Stimulated activated CD4-positive, alpha-beta T cell treated with anti-CD3 and anti-CD28 coated beads, Interleukin-1b, Interleukin-23, amount 100 ng/mL, for 24 hours (primary cell): ENCODE measurements around the gene KRT82.

Experiments used
- DNase-seq, 4 experiments: peaks; one replicate each; pipeline ENCODE4 v3.0.0-alpha.2; 2020; ENCODE audit warnings: low read depth in 4 of 4, low spot score in 1 of 4

Gene KRT82

DNA sequence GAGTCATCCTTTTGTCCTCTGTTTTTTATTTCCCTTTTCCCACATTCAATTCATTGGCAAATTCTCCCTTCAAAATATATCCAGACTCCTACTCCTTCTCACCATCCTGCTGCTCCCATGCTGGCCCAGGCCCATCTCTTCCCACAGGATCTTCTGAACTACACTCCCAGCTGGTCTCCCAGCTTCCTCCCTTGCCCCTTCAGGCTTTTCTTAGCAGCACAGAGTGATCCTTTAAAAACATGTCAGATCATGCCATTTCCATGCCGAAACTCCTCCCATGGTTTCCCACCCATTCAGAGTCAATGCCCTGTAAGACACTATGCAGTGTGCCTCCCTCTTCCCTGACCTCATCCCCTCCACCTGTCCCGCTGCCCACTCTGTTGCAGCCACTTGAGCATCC is 18.3 kb downstream of the KRT82 start:
- DNase-seq = no peak

DNA sequence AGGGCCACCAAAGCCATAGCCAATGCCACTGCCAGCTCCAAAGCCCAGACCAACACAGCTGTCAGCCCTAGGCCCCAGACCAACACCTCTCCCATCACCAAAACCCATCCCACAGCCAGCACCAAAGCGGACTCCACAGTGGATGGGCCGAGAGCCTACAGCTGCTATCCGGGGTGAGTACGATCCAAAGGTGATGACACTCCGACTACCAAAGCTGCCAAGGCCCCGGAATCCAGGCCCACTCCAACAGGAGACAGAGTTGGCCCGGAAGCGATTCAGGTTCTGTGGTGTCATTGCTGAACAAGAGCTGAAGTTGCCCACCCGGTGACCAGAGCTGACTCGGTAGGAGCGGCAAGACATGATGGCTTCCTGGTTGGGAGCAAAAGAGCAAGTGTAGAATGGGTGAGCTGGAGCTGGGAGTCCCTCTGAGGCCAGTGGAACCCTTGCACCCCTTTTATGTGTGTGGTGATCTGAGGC is 20.9 kb downstream of the KRT82 start, which contains the start of gene KRT84:
KRT84 (minus strand) TSS at position 427 of the 477 bp plus-strand sequence; CDS start at position 360, 67 bp downstream.
- DNase-seq = no peak

DNA sequence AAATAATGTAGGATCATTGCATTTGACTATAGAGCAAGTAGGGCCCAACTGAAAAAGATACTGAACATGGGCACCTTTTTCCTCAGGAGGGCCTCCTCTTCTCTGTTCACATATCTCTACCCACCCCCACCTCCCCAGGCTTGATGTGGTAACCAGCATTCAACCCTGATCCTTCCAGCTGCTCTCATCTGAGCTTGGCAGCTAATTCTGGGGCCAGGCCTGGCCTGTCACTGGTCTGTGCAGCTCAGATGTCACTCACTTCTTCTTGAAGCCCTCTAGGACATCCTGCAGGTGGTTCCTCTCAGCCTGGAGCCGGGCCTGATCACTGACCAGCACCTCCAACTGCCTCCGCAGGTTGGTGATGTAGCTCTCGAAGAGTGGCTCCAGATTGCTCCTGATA is 22.8 kb downstream of the KRT82 start:
- DNase-seq = no peak

DNA sequence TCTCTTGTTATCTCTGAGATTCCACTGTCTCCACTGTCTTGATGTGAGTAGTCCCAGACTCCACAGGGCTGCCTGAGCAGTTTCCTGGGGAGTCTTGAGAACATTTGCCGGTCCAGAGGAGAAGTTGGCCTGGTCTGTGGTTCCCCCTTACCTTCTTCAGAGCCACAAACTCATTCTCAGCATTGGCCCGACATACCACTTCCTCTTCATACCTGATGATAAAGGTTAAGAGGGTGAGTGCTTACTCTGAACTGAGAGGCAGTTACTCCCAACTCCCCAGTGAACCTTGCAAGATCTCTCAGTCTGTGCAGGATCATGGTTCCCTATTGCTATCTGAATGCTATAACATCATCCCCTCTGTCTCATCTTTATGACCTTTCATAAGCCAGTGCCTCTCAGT is 23.3 kb downstream of the KRT82 start:
- no peak for DNase-seq

DNA sequence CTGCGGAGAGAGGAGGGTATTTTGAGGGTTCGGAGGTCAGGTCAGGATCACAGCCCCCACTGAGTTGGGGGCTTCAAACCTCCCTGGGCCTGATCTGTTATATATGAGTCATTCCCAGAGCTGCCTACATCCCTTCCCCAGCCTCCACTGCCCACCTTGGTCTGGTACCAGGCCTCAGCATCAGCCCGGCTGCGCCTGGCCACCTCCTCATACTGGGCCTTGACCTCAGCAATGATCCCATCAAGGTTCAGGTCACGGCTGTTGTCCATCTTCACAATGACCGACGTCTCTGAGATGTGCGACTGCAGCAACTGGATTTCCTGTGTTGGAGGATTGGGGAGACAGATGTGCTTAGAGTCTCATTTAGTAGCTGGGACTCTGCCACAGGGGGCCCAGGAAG is 24.9 kb downstream of the KRT82 start:
- no peak for DNase-seq

DNA sequence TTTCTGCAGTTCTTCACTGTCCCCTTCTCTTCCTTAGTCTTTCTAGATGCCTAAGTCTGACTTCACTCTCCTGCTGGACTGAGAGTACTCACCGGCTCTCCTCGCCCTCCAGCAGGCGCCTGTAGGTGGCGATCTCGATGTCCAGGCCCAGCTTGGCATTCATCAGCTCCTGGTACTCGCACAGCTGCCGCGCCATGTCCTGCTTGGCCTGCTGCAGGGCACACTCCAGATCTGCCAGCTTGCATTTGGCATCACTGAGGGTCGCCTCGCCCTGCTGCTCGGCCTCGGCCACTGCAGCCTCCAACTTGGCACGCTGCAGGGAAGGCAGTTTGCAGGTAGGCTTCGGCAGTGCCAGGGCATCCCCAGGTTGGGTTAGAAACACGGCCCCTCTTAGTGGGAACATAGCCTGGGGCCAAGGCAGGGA is 25.9 kb downstream of the KRT82 start:
- no peak for DNase-seq

DNA sequence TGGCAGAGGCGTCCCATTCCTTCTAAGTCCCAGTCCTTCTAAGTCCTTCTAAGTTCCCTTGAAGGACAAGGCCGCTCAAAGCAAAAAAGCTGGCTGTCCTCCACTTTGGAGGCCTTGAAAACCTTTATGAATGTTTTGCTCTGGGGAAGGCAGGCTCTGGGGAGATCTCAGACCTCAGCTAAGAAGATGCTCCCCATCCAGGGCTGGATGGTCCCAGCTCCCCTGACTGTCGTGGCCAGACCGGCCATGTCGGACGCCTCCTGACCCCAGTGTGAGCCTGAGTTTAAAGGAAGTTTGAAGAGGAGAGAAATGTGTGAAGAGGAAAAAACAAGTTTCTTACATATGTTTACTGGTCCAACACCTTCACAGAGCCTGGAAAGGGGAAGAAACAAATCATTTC is 26.6 kb downstream of the KRT82 start:
- no peak for DNase-seq

DNA sequence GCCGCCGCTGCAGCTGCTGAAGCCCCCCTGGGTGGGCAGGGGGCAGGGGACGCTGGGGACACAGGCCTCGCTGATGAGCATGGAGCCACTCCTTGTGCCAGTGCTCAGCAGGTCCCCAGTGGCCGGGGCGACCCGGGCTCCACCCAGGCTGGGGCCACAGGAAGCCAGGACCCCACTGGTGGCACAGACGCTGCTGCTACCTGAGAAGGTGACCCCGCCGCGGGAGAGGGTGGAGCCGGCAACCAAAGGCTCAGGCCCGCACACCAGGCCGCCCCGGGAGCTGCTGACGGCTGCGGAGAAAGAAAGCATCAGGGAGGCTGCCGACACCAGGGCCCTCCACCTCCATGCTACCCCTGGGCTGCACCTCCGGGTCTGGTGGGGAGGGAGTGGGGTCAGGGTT is 28.0 kb downstream of the KRT82 start:
- DNase-seq = no peak

DNA sequence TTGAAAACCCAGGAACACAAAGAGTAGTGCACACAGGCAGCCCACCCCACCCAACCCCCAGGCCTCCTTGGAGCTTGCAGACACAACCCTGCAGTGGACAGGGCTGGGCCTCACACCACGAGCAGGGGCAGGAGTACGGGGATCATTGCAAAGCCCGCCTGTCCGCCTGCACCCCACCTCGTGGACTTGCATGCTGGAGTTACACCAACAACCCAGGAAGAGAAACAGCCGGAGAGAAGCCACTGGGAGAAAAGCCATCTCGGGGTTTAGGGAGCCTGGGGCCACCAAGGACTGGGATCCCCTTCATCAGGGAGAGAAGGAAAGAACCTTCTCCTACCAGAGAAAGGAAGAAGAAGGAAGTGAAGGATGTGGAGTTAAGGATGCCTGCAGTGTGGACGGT is 28.9 kb downstream of the KRT82 start:
- no peak for DNase-seq

DNA sequence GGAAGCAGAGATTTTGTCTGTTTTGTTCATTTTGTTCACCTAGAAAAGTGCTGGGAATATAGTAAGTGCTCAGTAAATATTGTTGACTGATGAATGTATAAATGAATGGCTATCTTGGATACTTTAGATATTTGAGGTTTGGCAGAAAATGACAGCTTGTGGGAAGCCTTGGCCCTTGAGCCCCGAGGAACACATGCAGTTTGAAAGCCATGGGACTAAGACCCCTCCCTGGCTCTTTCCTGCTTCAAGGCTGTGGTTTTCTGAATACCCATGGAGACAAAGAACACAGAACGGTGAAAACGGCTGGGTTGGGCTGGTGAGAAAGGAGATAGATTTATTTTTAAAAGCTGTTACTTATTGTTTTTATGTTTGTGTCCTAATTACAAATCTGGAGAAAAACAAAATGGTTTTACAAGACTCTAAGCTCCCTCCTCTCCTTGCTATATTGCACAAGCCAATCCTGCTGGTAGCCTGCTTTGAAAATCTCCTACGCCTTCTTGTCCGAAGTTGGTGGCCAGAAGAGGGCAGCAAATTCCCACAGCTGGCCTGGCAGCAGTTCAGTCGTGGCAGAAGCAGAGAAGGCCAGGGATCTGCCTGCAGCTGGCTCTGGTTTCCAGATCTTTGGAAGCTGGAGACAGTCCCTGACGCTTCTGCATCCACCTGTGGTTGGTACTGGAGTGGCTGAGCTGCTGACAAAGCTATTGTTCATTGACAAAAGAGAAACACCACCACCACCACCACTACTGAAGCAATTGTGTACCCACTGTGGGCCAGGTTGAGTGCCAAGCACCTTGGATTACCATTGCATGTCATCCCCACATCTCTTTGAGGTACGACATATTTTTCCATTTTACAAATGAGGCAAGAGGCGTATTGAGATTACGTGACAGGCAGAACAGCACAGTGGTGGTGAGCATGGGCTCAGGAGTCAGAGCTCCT is 33.6 kb downstream of the KRT82 start:
- peak in 3 of 4 experiments; percentile 5 to 33 (median 14) for DNase-seq

DNA sequence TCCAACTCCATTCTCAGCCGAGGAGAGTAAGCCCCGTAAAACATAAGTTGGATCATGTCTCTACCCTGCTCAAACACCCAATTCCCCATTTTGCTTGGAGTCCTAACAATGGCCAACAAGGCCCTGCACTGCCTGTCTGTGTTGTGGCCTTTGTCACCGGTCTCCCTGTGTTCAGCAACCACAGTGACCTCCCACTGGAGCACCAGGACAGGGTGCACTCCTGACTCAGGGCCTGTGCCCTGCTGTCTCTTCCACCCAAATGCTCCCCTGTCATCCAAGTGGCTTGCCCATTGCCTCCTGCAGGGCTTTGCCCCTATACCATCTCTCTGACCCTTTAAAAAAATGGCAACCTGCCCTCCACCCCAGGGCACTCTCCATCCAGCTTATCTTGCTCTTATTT is 34.4 kb downstream of the KRT82 start:
- no peak for DNase-seq

DNA sequence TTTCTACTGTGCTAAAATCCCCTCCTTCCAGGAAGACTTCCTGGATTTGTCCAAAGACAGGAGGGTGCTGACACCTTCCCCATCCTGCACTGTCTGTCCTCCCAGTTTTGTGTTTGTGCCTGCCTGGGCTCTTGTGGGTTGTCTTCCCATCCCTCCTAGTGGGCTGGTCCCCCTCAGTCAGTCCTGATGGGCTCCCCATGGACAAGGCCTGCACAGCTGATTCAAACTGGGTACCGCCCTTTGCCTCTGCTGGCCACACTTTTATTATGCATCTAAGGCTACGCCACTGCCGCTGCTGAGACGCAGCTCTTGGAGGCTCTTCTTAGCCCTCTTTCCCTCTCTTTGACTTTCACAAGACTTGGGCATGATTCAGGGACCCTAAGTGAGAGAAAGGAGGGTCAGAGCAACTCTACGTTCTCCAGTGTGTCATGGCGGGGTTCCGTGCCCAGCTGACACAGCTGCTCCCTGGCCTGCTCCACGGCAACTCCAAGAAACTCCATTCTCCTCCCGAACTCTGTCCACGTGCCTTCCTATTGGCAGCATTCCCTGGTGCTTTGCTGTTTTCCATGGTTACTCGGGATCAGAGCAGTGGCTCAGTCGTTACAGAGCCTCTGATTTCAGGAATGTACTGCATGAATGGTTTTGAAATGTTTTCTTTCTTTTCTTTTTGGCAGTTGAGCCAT is 35.1 kb downstream of the KRT82 start:
- DNase-seq = no peak

DNA sequence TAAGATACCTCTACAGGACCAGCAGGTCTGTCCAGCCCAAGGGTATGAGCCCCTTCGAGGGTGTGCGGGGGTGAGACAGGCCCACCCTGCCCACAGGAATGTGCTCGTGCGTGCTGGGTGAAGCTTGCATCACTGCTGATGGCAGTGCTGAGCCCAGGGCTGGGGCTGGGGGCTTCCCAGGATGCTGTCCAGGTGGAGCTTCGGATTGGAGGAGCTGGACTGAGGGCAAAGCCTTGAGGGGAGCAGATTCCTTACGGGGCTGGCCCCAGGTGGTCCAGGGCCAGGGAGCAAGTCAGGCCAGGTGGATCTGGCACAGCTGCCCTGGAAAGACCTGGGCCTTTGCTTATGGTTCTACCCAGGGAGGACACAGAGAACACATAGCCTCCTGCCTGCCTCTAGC is 36.3 kb downstream of the KRT82 start:
- DNase-seq = no peak

DNA sequence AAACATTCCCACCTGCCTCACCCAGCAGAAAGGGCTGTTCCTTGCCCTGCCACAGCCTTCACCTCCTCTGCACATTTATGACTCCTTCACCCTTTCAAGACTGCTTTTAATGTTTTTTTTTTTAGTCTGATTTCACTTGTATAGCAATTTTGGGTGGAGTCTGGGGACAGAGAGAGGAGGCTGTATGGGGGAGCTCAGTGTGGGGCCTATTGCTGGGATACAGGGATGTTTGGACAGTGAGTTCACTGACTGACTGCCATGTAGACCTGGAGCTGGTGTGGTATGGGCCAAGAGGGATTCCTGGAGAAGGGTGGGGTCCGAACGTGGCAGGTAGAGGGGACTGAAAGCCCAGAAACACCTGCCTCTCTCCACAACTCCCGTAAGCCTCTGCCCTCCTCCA is 36.9 kb downstream of the KRT82 start:
- no peak for DNase-seq

DNA sequence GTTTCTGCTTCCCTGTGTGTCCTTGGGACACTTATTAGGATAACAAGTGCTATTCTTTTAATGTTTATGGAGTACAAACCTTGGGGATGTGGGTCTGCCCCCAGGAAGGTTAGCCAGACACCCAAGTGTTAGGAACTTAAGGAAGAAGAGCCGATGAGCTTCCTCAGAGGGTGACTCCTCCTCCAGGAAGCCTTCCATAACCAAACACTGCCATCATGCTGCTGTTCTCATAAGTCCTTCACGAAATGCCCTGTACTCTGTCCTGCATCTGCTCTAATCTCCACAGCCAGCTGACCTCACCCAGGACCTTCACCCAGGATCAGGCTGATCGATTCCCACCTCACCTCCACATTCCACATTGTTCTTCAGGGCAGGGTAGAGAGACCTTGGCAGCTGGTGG is 37.6 kb downstream of the KRT82 start:
- DNase-seq = no peak

DNA sequence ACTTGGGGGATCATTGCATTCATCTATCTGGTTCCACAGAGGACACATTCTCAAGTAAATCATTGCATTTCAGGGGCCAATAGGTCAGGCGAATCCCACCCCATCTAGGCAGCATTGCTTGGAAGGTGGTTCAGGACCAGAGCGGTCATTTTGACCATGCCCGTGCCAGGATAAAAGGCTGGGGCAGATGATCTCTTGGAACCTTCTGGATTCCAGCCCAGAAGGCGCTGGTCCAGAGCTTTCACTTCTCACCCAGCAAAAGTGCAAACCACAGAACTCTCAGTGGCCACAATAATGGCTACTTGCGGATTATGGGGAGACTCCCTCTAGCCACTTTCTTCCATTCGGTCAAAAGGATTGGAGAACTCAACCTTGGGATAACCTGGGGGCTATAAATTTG is 38.3 kb downstream of the KRT82 start:
- no peak for DNase-seq

DNA sequence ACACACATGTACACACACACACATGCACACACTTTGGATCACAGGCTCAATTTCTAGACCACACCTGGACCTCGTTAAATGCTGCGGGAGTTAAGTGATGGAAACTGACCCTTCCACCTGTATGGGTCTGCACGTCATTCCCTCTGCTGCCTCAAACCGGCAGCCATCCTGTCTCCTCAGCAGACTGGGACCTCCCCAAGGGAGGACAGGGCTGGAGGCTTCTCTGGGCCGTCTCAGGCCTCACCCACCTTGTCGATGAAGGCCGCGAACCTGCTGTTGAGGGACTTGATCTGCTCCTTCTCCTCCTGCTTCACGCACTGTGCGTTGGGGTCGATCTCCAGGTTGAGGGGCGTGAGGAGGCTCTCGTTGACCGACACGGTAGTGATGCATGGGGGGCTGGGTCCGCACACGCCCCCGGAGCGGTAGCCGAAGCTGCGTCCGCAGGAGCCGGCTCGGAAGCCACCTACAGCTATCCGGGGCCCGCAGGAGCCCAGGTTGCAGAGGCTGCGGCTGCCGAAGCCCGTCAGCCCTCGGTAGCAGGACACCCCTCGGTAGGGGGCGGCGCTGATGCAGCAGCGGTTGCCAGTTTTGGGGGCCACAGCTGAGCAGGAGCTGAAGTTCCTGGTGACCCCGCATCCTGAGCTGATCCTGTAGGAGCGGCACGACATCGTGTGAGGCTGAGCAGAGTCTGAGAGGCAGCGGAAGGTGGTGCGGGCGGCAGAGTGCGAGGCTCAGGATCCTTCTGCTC is 39.2 kb downstream of the KRT82 start, which contains the start of gene KRT85:
KRT85 (minus strand) TSS at position 744 of the 748 bp plus-strand sequence; CDS start at position 668, 76 bp downstream.
- no peak for DNase-seq

DNA sequence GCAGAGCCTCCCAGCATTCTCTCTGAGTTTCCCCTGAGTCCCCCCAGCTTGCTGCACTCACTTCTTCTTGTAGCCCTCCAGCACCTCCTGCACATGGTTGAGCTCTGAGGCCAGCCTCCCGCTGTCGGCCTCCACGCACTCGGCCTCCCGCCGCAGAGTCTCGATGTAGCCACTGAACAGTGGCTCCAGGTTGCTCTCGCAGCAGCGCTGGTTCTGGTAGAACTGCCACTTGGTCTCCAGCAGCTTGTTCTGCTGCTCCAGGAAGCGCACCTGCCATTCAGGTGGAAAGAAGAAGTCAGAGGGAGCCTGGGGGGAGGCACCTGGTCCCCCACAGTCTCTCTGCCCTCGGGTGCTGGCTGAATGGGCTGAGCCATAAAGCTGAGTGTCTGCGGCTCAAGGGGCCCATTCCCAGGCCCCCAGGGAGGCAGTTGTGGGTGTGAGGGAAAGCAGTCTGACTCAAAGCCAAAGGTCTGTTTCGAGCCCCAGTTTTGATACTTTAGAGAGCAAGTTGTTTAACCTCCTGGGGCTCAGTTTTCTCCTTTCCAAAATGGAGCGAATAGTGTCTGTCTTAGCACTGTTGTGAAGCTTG is 41.1 kb downstream of the KRT82 start:
- DNase-seq = no peak

DNA sequence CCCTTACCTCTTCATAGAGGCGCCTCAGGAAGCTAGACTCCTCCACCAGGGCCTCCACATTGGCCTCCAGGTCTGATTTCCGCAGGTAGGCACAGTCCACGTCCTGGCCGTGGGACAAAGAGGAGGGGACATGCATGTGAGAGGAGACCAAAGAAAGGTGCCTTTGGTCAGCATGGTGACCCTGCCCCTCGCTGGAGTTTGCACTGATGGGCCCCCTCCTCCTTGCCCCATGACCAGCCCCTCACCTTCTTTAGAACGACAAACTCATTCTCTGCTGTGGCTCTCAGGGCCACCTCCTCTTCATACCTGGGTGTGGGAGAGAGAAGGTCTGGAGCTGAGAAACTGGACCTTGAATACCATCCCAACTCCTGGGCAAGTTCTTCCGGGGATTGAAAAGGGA is 42.1 kb downstream of the KRT82 start:
- no peak for DNase-seq

DNA sequence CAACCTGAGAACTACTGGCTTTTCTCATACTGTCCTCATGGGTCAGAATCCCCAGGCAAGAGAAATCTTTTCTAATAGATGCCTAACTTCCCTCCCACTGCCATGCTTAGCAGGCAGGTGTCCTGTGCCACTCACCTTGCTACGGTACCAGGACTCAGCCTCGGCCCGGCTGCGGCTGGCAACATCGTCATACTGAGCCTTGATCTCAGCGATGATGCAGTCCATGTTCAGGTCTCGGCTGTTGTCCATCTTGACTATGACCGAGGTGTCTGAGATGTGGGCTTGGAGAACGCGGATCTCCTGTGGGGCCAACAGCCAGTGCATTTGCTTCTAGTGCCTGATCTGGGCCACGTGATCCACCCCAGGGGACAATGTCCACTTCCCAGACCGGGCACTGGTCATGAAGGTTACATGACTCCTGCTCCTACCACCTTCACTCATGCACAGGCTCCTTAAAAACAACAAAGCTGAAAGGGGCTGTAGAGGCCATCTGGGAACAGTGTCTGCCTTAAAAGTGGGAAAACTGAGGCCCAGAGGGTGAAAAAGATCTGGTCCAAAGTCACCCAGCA is 42.9 kb downstream of the KRT82 start:
- DNase-seq = no peak
